Measurements from ENCODE around the gene EXOSC2. TPM values are rescaled to one million over a fixed set of nuclear protein-coding genes. Genes with fewer than 3 reads are reported as not detected.

The EXOSC2 gene
- total and polyA plus RNA-seq, 2 of the 13 experiments (the other 11 are each of a cell fraction or from before 2014, with no cell fraction given): 27.5 to 63.8 TPM

GRCh38 chr9:130714586-130715110 lies 21.1 kb downstream of the EXOSC2 start (continued):
- no peak for TF ChIP-seq MIER3 (CRISPR knock-in tag; IDR thresholded peaks at IDR 0.05; ENCODE audit: borderline replicate concordance)
- TF ChIP-seq ZNF160 (CRISPR knock-in tag; IDR thresholded peaks at IDR 0.05): no peak
- TF ChIP-seq ZNF891 (CRISPR knock-in tag; IDR thresholded peaks at IDR 0.05): no peak
- no peak for TF ChIP-seq HOXA9 (CRISPR knock-in tag; IDR thresholded peaks at IDR 0.05; ENCODE audit: borderline replicate concordance)

DNA sequence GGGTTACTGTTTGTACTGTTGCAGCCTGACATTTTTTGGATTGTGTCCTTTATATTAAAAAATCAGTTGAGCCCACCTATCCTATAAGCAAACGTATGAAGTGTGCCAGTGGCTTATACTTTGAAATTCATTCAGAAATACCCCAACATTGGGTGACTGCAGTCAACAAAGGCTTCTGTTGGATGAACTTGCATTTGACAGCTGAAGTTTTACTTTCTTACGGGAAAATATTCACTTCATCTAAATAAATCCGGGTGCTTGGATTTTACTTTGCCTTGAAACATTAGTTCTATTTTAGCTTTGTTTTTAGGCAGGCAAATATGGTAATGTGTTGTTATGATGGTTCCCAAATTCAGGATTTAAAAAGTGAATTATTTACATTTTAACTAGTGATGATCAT lies 21.7 kb downstream of the EXOSC2 start:
- FAIRE-seq (no peak), ATAC-seq (no peak), DNase-seq (ENCODE audit: low spot score) (no peak)
- intact Hi-C loops (cut with micrococcal nuclease; ENCODE audit: unreplicated experiment) (loop anchor here (10.0 kb wide), 1 partner anchor 120 kb away; the partner anchor contains the start of gene ABL1), in situ Hi-C loops (cut with HindIII; ENCODE audit: extremely low pct_ligation_motif_present, low pct_unique_long_range_greater_than_20kb) (loop anchor here (10.0 kb wide), 1 partner anchor 280 kb away; no protein-coding TSS in a partner anchor)
- H3K36me3 ChIP-seq (replicated peaks in 1 of 2; ENCODE audit: control insufficient read depth in 1 of 2, insufficient read depth in 2 of 2, low read length in 2 of 2): no peaks in the 10 kb centered on the region
- no peaks in the 10 kb centered on the region; a peak in 1 of 5 replicates for H3K27me3 ChIP-seq (ENCODE audit: control insufficient read depth in 1 of 2, insufficient read depth in 2 of 2, low read length in 2 of 2)
- peak overlapping the region; percentile 91 to 95 (median 92) for H3K4me3 ChIP-seq (replicated peaks in 1 of 3; ENCODE audit: insufficient read depth in 1 of 3, low read depth in 2 of 3, low read length in 3 of 3)
- TF ChIP-seq KMT2A (CRISPR knock-in tag; IDR thresholded peaks at IDR 0.05) (no peak), MXD4 (CRISPR knock-in tag; IDR thresholded peaks at IDR 0.05) (no peak), KDM3A (CRISPR knock-in tag; IDR thresholded peaks at IDR 0.05; ENCODE audit: low read depth) (no peak)
- TF ChIP-seq, protein P1, sequence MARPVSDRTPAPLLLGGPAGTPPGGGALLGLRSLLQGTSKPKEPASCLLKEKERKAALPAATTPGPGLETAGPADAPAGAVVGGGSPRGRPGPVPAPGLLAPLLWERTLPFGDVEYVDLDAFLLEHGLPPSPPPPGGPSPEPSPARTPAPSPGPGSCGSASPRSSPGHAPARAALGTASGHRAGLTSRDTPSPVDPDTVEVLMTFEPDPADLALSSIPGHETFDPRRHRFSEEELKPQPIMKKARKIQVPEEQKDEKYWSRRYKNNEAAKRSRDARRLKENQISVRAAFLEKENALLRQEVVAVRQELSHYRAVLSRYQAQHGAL (CRISPR knock-in tag; IDR thresholded peaks at IDR 0.05; ENCODE audit: not compliant biosample characterization): no peak
- TF ChIP-seq, protein P2, sequence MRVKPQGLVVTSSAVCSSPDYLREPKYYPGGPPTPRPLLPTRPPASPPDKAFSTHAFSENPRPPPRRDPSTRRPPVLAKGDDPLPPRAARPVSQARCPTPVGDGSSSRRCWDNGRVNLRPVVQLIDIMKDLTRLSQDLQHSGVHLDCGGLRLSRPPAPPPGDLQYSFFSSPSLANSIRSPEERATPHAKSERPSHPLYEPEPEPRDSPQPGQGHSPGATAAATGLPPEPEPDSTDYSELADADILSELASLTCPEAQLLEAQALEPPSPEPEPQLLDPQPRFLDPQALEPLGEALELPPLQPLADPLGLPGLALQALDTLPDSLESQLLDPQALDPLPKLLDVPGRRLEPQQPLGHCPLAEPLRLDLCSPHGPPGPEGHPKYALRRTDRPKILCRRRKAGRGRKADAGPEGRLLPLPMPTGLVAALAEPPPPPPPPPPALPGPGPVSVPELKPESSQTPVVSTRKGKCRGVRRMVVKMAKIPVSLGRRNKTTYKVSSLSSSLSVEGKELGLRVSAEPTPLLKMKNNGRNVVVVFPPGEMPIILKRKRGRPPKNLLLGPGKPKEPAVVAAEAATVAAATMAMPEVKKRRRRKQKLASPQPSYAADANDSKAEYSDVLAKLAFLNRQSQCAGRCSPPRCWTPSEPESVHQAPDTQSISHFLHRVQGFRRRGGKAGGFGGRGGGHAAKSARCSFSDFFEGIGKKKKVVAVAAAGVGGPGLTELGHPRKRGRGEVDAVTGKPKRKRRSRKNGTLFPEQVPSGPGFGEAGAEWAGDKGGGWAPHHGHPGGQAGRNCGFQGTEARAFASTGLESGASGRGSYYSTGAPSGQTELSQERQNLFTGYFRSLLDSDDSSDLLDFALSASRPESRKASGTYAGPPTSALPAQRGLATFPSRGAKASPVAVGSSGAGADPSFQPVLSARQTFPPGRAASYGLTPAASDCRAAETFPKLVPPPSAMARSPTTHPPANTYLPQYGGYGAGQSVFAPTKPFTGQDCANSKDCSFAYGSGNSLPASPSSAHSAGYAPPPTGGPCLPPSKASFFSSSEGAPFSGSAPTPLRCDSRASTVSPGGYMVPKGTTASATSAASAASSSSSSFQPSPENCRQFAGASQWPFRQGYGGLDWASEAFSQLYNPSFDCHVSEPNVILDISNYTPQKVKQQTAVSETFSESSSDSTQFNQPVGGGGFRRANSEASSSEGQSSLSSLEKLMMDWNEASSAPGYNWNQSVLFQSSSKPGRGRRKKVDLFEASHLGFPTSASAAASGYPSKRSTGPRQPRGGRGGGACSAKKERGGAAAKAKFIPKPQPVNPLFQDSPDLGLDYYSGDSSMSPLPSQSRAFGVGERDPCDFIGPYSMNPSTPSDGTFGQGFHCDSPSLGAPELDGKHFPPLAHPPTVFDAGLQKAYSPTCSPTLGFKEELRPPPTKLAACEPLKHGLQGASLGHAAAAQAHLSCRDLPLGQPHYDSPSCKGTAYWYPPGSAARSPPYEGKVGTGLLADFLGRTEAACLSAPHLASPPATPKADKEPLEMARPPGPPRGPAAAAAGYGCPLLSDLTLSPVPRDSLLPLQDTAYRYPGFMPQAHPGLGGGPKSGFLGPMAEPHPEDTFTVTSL (CRISPR knock-in tag; IDR thresholded peaks at IDR 0.05; ENCODE audit: borderline replicate concordance): no peak
- no peak overlapping the region for H3K27ac ChIP-seq (ENCODE audit: extremely low read length, insufficient read depth, low read length)
- BruUV-seq (replicated peaks): no TSS peak
- ChIA-PET CTCF (ENCODE audit: low intra/inter-chr PET ratio, low total read pairs) (no interaction called here), POLR2A (interaction anchor here (0.7 to 1.4 kb wide), 2 partner anchors 25 to 53 kb away, joined by 3 to 5 read pairs; no protein-coding TSS in a partner anchor)
- H4K20me1 ChIP-seq (ENCODE audit: insufficient read depth, low read length): peaks cover 13% of the 10 kb centered on the region; the same call in 1 of the 2 replicates
- WGBS (ENCODE audit: low lambda C conversion rate): 19% methylated on average over 3 of the region's 3 CpGs
- peaks cover 49% of the 10 kb centered on the region for H3K79me2 ChIP-seq (ENCODE audit: insufficient read depth, low read length)
- H3K9me3 ChIP-seq (ENCODE audit: low read length): no peaks in the 10 kb centered on the region
- no peak overlapping the region for H2AFZ ChIP-seq (ENCODE audit: low read length)
- H3K4me1 ChIP-seq (ENCODE audit: insufficient read depth, low read length): peaks cover 26% of the 10 kb centered on the region
- peak overlapping the region; percentile 85 for H3K4me2 ChIP-seq (ENCODE audit: low read depth, low read length)
- H3K9ac ChIP-seq (ENCODE audit: insufficient read depth, low read depth, low read length): peak overlapping the region; percentile 87; the same call in 1 of the 2 replicates
